Activated CD8-positive, alpha-beta memory T cell treated with anti-CD3 and anti-CD28 coated beads for 24 hours (primary cell): ENCODE measurements around the gene OR2T11.
"Not testable (repeated sequence)": the region's sequence is repeated elsewhere in the genome, so short reads cannot be mapped to it uniquely, and the experiment has no call there.

Experiments used
- DNase-seq: peaks from one replicate; pipeline ENCODE4 v3.0.0-alpha.2; 2020

Gene OR2T11

DNA sequence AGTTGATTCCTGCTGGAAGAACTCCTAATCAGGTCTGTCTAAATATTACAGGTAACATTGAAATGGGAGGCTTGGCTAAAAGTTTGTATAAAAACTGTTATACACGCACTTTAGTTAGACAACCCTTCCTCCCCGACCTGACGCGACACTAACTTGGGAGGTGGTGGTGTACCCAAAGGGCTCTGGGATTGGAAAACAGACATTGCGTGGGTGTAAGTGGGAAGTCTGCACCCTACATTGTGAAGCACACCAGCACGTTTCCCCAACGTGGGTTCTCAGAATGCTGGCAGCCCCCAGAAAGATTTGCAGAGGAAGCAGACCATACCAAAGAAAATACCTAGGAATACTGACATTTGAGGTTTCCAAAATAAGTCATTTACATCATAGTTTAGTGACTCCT, 16.8 kb downstream of the OR2T11 start:
- no peak for DNase-seq

GRCh38 chr1:248613742-248614141, 21.1 kb downstream of the OR2T11 start:
- DNase-seq: no peak

- DNase-seq: no peak
Observed at GRCh38 chr1:248611883-248612414, 22.9 kb downstream of the OR2T11 start.

DNA sequence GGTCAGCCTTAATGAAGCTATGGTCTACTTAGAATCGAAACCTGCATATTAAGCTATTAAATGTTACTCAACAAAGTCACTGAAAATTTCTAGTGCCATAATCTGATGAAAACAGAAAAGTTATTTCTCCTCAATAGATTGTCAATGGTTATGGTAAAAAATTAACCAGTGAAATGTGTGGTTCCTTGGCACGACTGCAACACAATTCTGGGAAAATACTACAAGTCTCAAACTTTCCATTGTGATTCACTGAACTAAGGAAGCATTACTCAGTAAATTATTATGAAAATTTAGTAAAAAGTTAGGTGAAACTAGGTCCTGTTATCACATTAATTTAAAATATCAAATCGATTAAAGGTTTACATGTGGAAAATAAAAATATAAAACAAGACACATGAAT, 24.6 kb downstream of the OR2T11 start:
- DNase-seq: no peak

DNA sequence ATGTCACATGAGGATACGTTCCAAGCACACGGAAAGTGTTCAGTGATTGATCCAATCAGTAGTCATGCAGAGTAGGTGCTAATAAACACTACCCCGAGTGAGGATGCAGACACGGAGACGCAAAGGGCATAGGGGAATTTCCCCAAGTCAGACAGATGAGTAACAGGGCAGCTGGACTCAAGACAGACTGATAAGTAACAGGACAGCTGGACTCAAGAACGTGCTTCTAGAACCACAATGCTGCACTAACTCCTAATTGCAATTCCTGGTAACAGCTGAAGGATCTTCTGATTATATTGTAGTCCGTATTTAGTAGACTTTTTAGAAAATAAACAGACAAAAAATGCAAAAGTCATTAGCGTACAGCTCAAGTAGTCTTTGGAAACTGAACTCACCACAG, 35.5 kb downstream of the OR2T11 start:
- no peak for DNase-seq

GRCh38 chr1:248597589-248597988, 37.3 kb downstream of the OR2T11 start, which contains the start of gene OR2T10:
Gene OR2T10 (minus strand): TSS chr1:248597700. CDS start chr1:248593768, 3,932 bp downstream.
- DNase-seq: no peak

- no peak for DNase-seq
Observed at GRCh38 chr1:248596615-248597014, 38.3 kb downstream of the OR2T11 start.

DNA sequence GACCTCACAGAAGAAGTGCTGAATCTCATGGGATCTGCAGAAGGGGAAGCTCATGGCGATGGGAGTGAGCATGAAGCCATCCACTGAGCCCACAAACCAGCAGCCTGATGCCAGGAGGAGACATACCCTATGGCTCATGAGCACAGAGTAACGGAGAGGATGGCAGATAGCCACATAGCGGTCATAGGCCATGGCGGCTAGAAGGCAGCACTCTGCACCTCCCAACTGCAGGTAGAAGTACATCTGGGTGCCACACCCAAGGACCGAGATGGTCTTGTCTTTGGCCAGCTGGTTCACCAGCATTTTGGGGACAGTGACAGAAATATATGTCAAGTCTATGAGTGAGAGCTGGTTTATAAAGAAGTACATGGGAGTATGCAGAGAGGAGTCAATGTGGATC, 41.7 kb downstream of the OR2T11 start:
- no peak for DNase-seq

GRCh38 chr1:248592655-248593054, 42.2 kb downstream of the OR2T11 start:
- no peak for DNase-seq

- DNase-seq: no peak
Observed at GRCh38 chr1:248590055-248590454, 44.8 kb downstream of the OR2T11 start.

- DNase-seq: no peak
Observed at GRCh38 chr1:248589334-248589733, 45.6 kb downstream of the OR2T11 start.

- DNase-seq: no peak
Observed at GRCh38 chr1:248585266-248585665, 49.6 kb downstream of the OR2T11 start.

DNA sequence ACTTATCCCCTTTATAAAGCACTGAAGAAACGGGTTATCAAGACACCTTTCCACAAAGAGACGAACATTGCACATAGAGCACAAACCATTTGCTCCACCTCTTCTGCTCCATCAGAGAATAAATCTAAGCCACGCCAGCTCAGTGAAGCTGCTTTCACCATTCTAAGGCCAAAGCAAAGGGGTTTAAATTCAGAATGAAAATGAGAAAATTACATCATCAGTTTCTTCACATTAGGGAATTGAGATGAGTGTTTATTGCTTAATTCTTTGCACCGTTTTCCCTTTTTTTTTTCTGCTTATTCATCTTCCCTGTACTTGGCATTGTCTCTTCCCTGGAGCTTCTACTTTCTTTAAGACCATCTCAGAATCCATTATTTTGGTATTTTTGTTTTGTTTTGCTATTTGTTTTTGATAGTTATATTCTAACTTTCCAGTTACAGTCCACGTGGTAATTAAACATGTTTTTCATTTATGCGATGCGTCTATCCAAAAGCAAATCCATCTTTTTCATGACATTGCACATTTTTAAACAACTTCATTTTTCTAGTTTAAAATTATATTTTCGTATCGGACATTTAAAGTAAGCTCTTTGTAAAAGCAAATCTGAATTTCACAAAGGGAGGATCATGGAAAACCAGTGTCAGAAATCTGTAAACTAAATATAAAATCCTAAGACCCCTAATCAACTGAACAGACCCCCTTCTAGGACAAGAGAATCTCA, 58.5 kb downstream of the OR2T11 start:
- no peak for DNase-seq

GRCh38 chr1:248574657-248575056, 60.2 kb downstream of the OR2T11 start, which contains the start of gene OR2T34:
Gene OR2T34 (minus strand): TSS chr1:248574757. CDS start chr1:248574757, 0 bp downstream.
- DNase-seq: not testable (repeated sequence)

DNA sequence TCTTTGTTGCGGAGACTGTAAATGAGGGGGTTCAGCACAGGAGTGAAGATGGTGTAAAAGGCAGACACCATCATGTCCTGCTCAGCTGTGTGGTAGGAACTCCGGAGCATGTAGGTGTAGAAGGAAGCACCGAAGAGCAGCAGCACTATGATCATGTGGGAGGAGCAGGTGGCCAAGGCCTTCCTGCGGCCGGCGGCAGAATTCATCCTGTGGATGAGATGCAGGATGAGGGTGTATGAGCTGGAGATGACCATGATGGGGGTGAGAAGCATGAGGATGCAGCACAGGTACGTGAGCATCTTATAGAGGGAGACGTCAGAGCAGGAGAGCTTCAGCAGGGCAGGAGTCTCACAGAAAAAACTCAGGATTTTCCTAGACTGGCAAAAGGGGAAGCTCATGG, 61.0 kb downstream of the OR2T11 start:
- not testable (repeated sequence) for DNase-seq
